Adrenal gland (tissue), 5 donors: ENCODE results near the gene CFAP92.

Source experiments
- POLR2A ChIP-seq, 2 donors: fragments of 450-650 bp; IDR thresholded peaks; one replicate each; pipeline ENCODE4 v1.6.1; 2017; ENCODE audit warnings: antibody characterized with exemption in 2 of 2, mild to moderate bottlenecking in 2 of 2, moderate library complexity in 1 of 2
- TF ChIP-seq, protein P1 (sequence below), 6 experiments: fragments of 450-650 bp in 4 of 6; fragments of 200-600 bp in 2 of 6; sonication (generic) in 1 of 6; IDR thresholded peaks; 1 replicate in 5 of 6; 2 replicates in 1 of 6; pipeline versions ENCODE4 v1.5.1 to v1.8.0; 2016 to 2021; ENCODE audit warnings: antibody characterized with exemption in 6 of 6, mild to moderate bottlenecking in 2 of 6, moderate library complexity in 1 of 6
- donor health status: DM: no; HTN: no; CAD: no.

- TF ChIP-seq, protein P1, sequence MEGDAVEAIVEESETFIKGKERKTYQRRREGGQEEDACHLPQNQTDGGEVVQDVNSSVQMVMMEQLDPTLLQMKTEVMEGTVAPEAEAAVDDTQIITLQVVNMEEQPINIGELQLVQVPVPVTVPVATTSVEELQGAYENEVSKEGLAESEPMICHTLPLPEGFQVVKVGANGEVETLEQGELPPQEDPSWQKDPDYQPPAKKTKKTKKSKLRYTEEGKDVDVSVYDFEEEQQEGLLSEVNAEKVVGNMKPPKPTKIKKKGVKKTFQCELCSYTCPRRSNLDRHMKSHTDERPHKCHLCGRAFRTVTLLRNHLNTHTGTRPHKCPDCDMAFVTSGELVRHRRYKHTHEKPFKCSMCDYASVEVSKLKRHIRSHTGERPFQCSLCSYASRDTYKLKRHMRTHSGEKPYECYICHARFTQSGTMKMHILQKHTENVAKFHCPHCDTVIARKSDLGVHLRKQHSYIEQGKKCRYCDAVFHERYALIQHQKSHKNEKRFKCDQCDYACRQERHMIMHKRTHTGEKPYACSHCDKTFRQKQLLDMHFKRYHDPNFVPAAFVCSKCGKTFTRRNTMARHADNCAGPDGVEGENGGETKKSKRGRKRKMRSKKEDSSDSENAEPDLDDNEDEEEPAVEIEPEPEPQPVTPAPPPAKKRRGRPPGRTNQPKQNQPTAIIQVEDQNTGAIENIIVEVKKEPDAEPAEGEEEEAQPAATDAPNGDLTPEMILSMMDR (IDR thresholded peaks at IDR 0.05): no peak
- no peak for TF ChIP-seq POLR2A (IDR thresholded peaks at IDR 0.05)
Observed at GRCh38 chr3:129030611-129031010, 36.7 kb upstream of the CFAP92 start.
